ENCODE measurements around the gene NARF. TPM values are rescaled to one million over a fixed set of nuclear protein-coding genes. Genes with fewer than 3 reads are reported as not detected.

Gene NARF
- total RNA-seq, 3 donors from 2014 or later = 31.9 to 59.5 (median 44.9) TPM

- Histone ChIP-seq H3K4me1 (peaks cover 3 to 4% of the 10 kb centered on the region in 2 donors), H3K27ac (peak overlapping the region; percentile 84 to 87), H3K9me3 (no peaks in the 10 kb centered on the region), H3K4me3 (peak overlapping the region; percentile 53 to 80 (median 71)), H3K36me3 (no peaks in the 10 kb centered on the region), H3K27me3 (no peaks in the 10 kb centered on the region)
- intact Hi-C loops (cut with DNase I; ENCODE audit: low total_unique reads) = no loop called here
- peak; percentile 93 to 95 for DNase-seq (ENCODE audit: low spot score in 2 of 2)
- TF ChIP-seq POLR2A (IDR thresholded peaks at IDR 0.05) (peak; percentile 79), POLR2AphosphoS5 (IDR thresholded peaks at IDR 0.05) (peak; percentile 70 to 94 (median 76))
- TF ChIP-seq, protein P1, sequence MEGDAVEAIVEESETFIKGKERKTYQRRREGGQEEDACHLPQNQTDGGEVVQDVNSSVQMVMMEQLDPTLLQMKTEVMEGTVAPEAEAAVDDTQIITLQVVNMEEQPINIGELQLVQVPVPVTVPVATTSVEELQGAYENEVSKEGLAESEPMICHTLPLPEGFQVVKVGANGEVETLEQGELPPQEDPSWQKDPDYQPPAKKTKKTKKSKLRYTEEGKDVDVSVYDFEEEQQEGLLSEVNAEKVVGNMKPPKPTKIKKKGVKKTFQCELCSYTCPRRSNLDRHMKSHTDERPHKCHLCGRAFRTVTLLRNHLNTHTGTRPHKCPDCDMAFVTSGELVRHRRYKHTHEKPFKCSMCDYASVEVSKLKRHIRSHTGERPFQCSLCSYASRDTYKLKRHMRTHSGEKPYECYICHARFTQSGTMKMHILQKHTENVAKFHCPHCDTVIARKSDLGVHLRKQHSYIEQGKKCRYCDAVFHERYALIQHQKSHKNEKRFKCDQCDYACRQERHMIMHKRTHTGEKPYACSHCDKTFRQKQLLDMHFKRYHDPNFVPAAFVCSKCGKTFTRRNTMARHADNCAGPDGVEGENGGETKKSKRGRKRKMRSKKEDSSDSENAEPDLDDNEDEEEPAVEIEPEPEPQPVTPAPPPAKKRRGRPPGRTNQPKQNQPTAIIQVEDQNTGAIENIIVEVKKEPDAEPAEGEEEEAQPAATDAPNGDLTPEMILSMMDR (IDR thresholded peaks at IDR 0.05) = no peak
Observed at GRCh38 chr17:82496529-82497434, 38.2 kb downstream of the NARF start.

GRCh38 chr17:82497483-82498405, 39.2 kb downstream of the NARF start:
- Histone ChIP-seq H3K4me3 (peak overlapping the region; percentile 53 to 80 (median 71)), H3K9me3 (no peaks in the 10 kb centered on the region), H3K4me1 (peaks cover 3 to 4% of the 10 kb centered on the region in 2 donors), H3K27ac (peak overlapping the region; percentile 84 to 87), H3K36me3 (no peaks in the 10 kb centered on the region), H3K27me3 (no peaks in the 10 kb centered on the region)
- intact Hi-C loops (cut with DNase I; ENCODE audit: low total_unique reads) = no loop called here
- TF ChIP-seq POLR2A (IDR thresholded peaks at IDR 0.05) (no peak), POLR2AphosphoS5 (IDR thresholded peaks at IDR 0.05) (no peak)
- TF ChIP-seq, protein P1 (IDR thresholded peaks at IDR 0.05) = no peak
- DNase-seq (ENCODE audit: low spot score in 2 of 2) = no peak

DNA sequence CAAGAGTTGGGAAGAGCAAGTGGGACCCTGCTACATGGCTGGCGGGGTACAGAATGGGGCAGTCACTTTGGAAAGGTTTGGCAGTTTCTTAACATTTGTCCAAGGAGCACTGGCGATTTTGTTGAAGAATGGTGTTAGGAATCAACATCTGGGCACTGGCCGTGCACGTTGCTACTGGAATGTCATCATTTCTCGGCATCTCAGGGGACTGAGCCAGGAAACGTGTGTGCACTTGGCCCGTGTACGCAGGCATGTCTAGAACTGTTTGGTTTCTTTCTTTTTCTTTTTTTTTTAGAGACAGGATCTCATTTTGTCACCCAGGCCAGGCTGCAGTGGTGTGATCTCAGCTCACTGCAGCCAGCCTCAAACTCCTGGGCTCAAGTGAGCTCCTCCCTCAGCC, 43.7 kb downstream of the NARF start:
- Histone ChIP-seq H3K27ac (peak overlapping the region in 1 of 2 donors; percentile 78), H3K4me1 (no peaks in the 10 kb centered on the region), H3K36me3 (no peaks in the 10 kb centered on the region), H3K9me3 (no peaks in the 10 kb centered on the region), H3K27me3 (no peaks in the 10 kb centered on the region), H3K4me3 (no peak overlapping the region)
- DNase-seq (ENCODE audit: low spot score in 2 of 2) = peak in 1 of 2 donors; percentile 75
- intact Hi-C loops (cut with DNase I; ENCODE audit: low total_unique reads) = no loop called here
- TF ChIP-seq, protein P1 (IDR thresholded peaks at IDR 0.05) = no peak
- TF ChIP-seq POLR2A (IDR thresholded peaks at IDR 0.05) = no peak
- peak; percentile 26 to 72 (median 29) for TF ChIP-seq POLR2AphosphoS5 (IDR thresholded peaks at IDR 0.05)

GRCh38 chr17:82503094-82503727, 44.7 kb downstream of the NARF start:
- Histone ChIP-seq H3K36me3 (no peaks in the 10 kb centered on the region), H3K9me3 (no peaks in the 10 kb centered on the region), H3K27ac (no peak overlapping the region), H3K4me3 (no peak overlapping the region), H3K4me1 (no peaks in the 10 kb centered on the region), H3K27me3 (no peaks in the 10 kb centered on the region)
- TF ChIP-seq POLR2A (IDR thresholded peaks at IDR 0.05) = no peak
- TF ChIP-seq POLR2AphosphoS5 (IDR thresholded peaks at IDR 0.05) = no peak
- TF ChIP-seq, protein P1 (IDR thresholded peaks at IDR 0.05) = no peak
- no peak for DNase-seq (ENCODE audit: low spot score in 2 of 2)
- intact Hi-C loops (cut with DNase I; ENCODE audit: low total_unique reads) = no loop called here

Data from breast epithelium (tissue), 4 donors.